Embryonic facial prominence (tissue), 1 donor: ENCODE measurements around the gene SLIT1.
A peak's percentile ranks its signal among the peaks of the same experiment; 100 is the strongest.
"Not testable (repeated sequence)": the region's sequence is repeated elsewhere in the genome, so short reads cannot be mapped to it uniquely, and the experiment has no call there.

ENCODE experiments used
- DNase-seq: peaks from one replicate; pipeline ENCODE4 v3.0.0-alpha.2; 2016; ENCODE audit errors: extremely low spot score

Gene SLIT1

GRCh38 chr10:97046456-97047082, 139.2 kb downstream of the SLIT1 start:
- DNase-seq: no peak

GRCh38 chr10:97043563-97043855, 142.2 kb downstream of the SLIT1 start:
- no peak for DNase-seq

- no peak for DNase-seq
These were observed 142.8 kb downstream of the SLIT1 start for GRCh38 chr10:97042716-97043562.

- DNase-seq: no peak
These were observed 143.7 kb downstream of the SLIT1 start for GRCh38 chr10:97042081-97042480.

DNA sequence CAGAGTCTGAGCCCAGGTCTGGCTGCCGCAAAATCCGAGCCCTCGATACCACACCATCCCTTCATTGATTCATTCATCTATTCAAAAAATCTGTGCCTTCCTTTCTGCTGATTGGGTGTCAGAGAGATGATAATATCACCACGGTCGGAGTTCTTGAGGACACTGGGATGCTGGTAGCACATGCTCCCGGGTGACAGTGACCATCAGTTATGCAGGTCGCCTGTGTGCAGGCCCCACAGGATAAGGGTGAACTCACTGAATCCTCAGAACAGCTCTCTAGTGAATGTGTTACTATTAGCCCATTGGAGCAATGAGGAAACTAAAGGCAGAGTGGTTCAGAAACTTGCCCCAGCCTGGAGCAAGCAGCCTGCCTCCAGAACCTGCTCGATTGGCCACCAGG, 145.1 kb downstream of the SLIT1 start:
- no peak for DNase-seq

DNA sequence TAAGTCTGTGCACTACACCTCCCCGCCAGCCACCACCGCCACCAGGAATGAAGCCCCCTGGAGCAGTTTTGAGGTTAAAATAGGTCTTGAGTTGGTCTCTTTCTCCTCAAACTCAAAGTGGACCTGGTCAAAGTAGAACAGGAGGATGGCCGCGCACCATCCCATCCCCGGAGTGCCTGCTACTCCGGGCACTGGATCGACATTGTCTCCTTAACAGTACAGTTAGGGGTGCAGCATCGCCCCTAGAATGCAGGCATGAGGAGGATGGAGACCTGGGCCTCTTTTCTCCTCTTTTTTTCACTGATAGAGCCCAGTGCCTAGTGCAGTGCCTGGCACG, 145.5 kb downstream of the SLIT1 start:
- no peak for DNase-seq

DNA sequence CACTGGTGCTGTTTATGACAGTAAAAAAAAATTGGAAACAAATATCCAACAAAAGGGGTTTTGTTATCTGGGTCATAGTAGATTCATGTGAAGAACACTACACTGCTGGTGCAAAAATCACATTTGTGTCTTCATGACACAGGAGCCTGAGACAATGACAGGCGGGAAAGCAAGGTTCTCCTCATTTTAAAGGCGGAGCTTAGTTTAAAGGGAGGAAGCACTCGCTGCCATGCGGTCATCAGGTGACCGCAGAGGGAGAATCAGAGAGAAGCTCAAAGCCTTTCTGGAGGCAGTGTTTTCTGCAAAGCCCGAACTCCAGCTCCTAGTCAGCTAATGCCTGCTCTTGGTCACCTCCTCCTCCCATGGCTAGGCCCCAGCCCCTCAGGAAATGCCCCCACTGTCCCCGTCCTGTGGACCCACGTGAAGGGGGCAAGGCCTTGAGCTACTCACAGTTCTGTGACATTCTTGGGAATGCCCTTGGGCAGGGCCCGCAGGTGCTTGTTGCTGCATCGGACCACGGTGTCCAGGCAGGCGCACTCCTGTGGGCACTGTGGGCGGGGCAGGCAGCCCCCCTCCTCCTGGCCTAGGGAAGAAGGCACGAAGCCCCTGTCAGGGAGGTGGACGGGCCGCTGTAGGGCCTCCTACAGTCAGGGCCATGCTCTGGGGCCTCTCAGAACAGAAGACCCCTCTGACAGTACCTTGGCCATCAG, 146.1 kb downstream of the SLIT1 start:
- DNase-seq: no peak

GRCh38 chr10:97038688-97039087, 147.1 kb downstream of the SLIT1 start:
- no peak for DNase-seq

- peak; percentile 43 for DNase-seq
These were observed 148.1 kb downstream of the SLIT1 start for GRCh38 chr10:97037365-97038361.

- no peak for DNase-seq
These were observed 150.6 kb downstream of the SLIT1 start for GRCh38 chr10:97034958-97035769.

DNA sequence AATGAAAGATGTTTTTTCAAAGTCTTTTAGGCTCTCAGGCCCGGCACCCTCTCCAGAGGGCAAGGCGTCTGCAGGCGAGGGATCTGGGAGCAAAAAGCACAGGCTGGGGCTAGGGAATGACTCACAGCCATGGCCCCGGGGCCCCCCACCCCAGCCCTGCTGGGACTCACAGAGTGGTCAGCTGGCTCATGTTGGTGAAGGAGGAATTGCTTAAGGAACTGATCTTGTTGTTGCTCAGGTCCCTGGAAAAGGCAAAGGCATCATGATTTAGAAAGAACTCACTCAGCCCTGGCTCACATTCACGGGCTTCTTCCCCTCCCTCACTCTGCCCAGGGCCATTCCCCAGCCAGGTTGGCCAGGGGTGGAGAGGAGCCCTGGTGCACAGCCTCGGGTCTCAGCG, 151.5 kb downstream of the SLIT1 start:
- DNase-seq: no peak

DNA sequence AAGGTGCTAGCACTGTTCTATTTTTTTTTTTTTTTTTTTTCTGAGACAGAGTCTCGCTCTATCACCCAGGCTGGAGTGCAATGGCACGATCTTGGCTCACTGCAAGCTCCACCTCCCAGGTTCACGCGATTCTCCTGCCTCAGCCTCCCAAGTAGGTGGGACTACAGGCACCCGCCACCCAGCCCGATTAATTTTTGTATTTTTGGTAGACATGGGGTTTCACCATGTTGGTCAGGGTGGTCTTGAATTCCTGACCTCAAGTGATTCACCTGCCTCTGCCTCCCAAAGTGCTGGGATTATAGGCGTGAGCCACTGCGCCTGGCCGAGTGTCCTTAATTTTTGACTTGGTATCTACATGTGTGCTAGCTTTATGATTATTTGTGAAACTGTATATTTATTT, 151.9 kb downstream of the SLIT1 start:
- DNase-seq: not testable (repeated sequence)

- DNase-seq: no peak
These were observed 153.1 kb downstream of the SLIT1 start for GRCh38 chr10:97032624-97033023.

- no peak for DNase-seq
These were observed 154.3 kb downstream of the SLIT1 start for GRCh38 chr10:97031459-97031858.

DNA sequence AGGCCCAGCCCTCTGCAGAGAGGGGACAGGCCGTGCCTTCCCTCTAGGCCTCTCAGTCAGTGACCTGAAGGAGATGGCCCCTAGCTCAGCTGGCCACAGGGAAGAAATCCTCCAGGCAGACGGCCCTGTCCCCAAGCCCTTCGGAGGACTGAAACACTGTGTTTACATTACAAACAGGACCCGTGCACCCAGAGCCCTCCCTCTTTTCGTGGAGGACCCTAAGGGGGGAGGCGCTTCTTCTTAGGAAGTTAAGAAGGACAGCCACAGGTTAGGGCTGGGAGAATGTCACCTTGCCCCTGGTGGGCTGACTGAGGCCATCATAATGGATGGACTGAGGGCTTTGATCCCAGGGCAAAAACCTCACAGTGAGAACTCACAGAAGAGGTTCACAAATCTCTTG, 154.9 kb downstream of the SLIT1 start:
- no peak for DNase-seq

- DNase-seq: no peak
These were observed 156.5 kb downstream of the SLIT1 start for GRCh38 chr10:97029271-97029670.

- DNase-seq: no peak
These were observed 157.0 kb downstream of the SLIT1 start for GRCh38 chr10:97028832-97029178.

GRCh38 chr10:97028126-97028831, 157.5 kb downstream of the SLIT1 start:
- no peak for DNase-seq

DNA sequence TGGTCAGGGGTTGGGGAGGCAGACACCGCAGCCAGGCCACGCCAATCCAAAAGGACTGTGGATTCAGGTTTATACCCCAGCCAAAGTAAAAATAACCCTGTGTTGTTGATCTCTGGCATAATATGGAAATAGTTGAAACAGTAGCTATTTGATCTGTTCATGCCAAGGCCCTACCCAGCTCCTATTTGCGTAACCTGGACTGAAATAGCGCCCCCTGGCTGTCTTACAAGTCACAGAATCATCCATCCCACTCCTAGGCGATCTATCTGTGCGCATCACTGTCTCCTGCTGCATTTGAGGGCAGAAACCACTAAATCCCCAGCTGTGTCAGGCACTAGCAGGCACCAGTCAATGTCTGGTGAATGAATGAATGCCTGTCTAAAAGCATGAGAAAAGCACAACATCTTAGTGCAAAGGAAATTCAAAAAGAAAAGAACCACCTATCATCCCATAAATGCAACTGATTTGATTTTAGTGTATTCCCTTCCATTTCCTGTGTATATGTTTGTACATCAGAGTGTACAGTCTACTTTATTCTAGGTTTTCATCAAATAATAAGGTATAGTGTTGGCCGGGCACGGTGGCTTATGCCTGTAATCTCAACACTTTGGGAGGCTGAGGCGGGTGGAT, 160.0 kb downstream of the SLIT1 start:
- no peak for DNase-seq
